Esophagus squamous epithelium (tissue), 5 donors: Measurements from ENCODE around the gene GLMN. TPM values are rescaled to one million over a fixed set of nuclear protein-coding genes. Genes with fewer than 3 reads are reported as not detected.

Source experiments
- DNase-seq: peaks from one replicate; lab custom pipeline; 2025; lab: John Stamatoyannopoulos, UW
- H3K27ac ChIP-seq, 4 donors: fragments of 200-600 bp; sonication (generic); one replicate each; pipeline ENCODE4 v1.5.1; 2016 to 2019; ENCODE audit warnings: mild to moderate bottlenecking in 1 of 4
- H3K27me3 ChIP-seq, 4 donors: fragments of 200-600 bp; sonication (generic); 1 replicate in 3 of 4; 2 replicates in 1 of 4; pipeline versions ENCODE4 v1.5.1 to v1.6.0; 2017 to 2021; ENCODE audit warnings: antibody characterized with exemption in 1 of 4
- H3K36me3 ChIP-seq, 3 donors: fragments of 200-600 bp; sonication (generic); one replicate each; pipeline ENCODE4 v1.5.1; 2016 to 2019
- H3K4me1 ChIP-seq, 3 donors: fragments of 200-600 bp; sonication (generic); one replicate each; pipeline ENCODE4 v1.5.1; 2017 to 2019
- H3K4me3 ChIP-seq, 4 donors: fragments of 200-600 bp; sonication (generic); 1 replicate in 3 of 4; 2 replicates in 1 of 4; pipeline ENCODE4 v1.5.1; 2016 to 2019; ENCODE audit warnings: mild to moderate bottlenecking in 2 of 4, moderate library complexity in 1 of 4
- H3K9me3 ChIP-seq, 3 donors: fragments of 200-600 bp; sonication (generic); one replicate each; pipeline ENCODE4 v1.5.1; 2016 to 2019
- CTCF ChIP-seq, 6 experiments: fragments of 450-650 bp in 4 of 6; fragments of 200-600 bp in 2 of 6; sonication (generic) in 2 of 6; IDR thresholded peaks; one replicate each; pipeline ENCODE4 v1.5.1; 2016 to 2019; ENCODE audit warnings: antibody characterized with exemption in 6 of 6, mild to moderate bottlenecking in 4 of 6, moderate library complexity in 4 of 6
- POLR2A ChIP-seq, 4 donors: fragments of 450-650 bp; IDR thresholded peaks; one replicate each; pipeline ENCODE4 v1.6.1; 2017; ENCODE audit warnings: antibody characterized with exemption in 4 of 4, mild to moderate bottlenecking in 4 of 4, moderate library complexity in 3 of 4
- WGBS, 2 donors: methylation state at CpG; one replicate each; pipeline ENCODE4 v1.1.5; 2018; 5-methylcytosine and 5-hydroxymethylcytosine counted together
- intact Hi-C: fragments of 100-400 bp; cut with DNase I; formaldehyde crosslinking; loops from one replicate; pipeline ENCODE4 v1.15.0; 2022
- total RNA-seq, 4 donors: library from RNA; depleted of rRNA; stranded (reverse); fragments of >200 nt; gene quantifications; one replicate each; pipeline ENCODE4 v1.1.0, GENCODE V29; 2016
- donor health status: DM: yes; HTN: yes; CAD: no.

GLMN gene
- total RNA-seq, 4 donors from 2014 or later, result 3.9 to 12.0 (median 10.4) TPM

GRCh38 chr1:92244376-92244775 lies 54.4 kb downstream of the GLMN start:
- 79 to 100% methylated on average over 1 of the region's 1 CpG for WGBS, 2 donors
- Histone ChIP-seq H3K27ac (no peak overlapping the region), H3K36me3 (peaks cover 0 to 23% (median 0%) of the 10 kb centered on the region in 3 donors), H3K27me3 (no peaks in the 10 kb centered on the region), H3K4me3 (no peak overlapping the region), H3K4me1 (no peaks in the 10 kb centered on the region), H3K9me3 (no peaks in the 10 kb centered on the region)
- intact Hi-C loops, result no loop called here
- no peak for DNase-seq
- TF ChIP-seq POLR2A (IDR thresholded peaks at IDR 0.05) (no peak), CTCF (IDR thresholded peaks at IDR 0.05) (no peak)

GRCh38 chr1:92240034-92240433 lies 58.8 kb downstream of the GLMN start:
- Histone ChIP-seq H3K4me3 (no peak overlapping the region), H3K9me3 (no peaks in the 10 kb centered on the region), H3K27ac (no peak overlapping the region), H3K36me3 (no peaks in the 10 kb centered on the region), H3K4me1 (no peaks in the 10 kb centered on the region), H3K27me3 (peaks cover 0 to 3% (median 0%) of the 10 kb centered on the region in 4 donors)
- WGBS, 2 donors, result 83 to 84% methylated on average over 2 of the region's 2 CpGs
- TF ChIP-seq POLR2A (IDR thresholded peaks at IDR 0.05) (no peak), CTCF (IDR thresholded peaks at IDR 0.05) (no peak)
- intact Hi-C loops, result no loop called here
- no peak for DNase-seq

DNA sequence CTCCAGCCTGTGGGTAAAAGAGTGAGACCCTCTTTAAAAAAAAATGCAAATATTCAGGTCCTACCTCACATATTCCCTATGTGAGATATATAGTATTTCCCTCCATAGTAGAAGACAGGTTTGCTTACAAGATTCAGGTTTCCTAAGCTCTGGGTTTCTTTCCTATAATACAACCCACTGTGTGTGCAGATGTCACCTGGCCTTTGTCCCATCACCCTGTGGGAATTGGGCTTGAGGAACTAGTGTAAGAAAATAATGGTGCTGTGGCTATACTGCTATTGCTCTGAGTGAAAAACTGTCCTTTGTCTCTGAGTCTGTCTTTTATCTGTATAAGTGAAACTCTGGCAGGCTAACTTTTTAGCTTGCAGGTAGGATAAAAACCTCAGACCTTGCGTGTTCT lies 68.1 kb downstream of the GLMN start:
- DNase-seq, result no peak
- no peak overlapping the region for H3K4me3 ChIP-seq
- intact Hi-C loops, result no loop called here
- TF ChIP-seq CTCF (IDR thresholded peaks at IDR 0.05), result no peak
- TF ChIP-seq POLR2A (IDR thresholded peaks at IDR 0.05), result no peak
- no peaks in the 10 kb centered on the region for H3K9me3 ChIP-seq
- no peak overlapping the region for H3K27ac ChIP-seq
- 72 to 86% methylated on average over 1 of the region's 1 CpG for WGBS, 2 donors
- H3K36me3 ChIP-seq, result no peaks in the 10 kb centered on the region
- H3K4me1 ChIP-seq, result no peaks in the 10 kb centered on the region
- H3K27me3 ChIP-seq, result no peaks in the 10 kb centered on the region

- WGBS, 2 donors, result 72 to 86% methylated on average over 3 of the region's 3 CpGs
- no peaks in the 10 kb centered on the region for H3K36me3 ChIP-seq
- H3K4me3 ChIP-seq, result no peak overlapping the region
- H3K27ac ChIP-seq, result no peak overlapping the region
- H3K27me3 ChIP-seq, result no peaks in the 10 kb centered on the region
- H3K9me3 ChIP-seq, result no peaks in the 10 kb centered on the region
- no peak for DNase-seq
- intact Hi-C loops, result no loop called here
- TF ChIP-seq POLR2A (IDR thresholded peaks at IDR 0.05) (no peak), CTCF (IDR thresholded peaks at IDR 0.05) (no peak)
- H3K4me1 ChIP-seq, result no peaks in the 10 kb centered on the region
Observed at GRCh38 chr1:92228401-92228800, 70.4 kb downstream of the GLMN start.

DNA sequence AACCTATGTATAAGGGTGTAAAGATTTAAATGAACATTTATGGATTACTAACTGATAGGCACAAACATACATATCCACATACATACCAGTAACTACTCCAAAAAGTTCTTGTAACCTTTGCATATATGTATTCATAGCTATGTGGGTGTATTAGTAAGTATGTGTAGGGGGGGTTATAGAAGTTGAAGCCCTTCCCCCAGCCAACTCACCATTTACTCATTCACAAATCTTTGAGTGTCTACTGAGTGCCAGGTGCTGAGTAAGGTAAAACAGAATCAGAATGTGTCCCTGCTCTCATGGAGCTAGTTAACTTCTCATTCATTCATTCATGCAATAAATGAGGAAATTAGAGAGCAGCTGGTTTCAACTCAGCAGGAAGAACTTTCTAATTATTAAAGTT lies 79.8 kb downstream of the GLMN start:
- Histone ChIP-seq H3K4me3 (no peak overlapping the region), H3K9me3 (no peaks in the 10 kb centered on the region), H3K27me3 (no peaks in the 10 kb centered on the region), H3K4me1 (no peaks in the 10 kb centered on the region), H3K36me3 (no peaks in the 10 kb centered on the region), H3K27ac (no peak overlapping the region)
- no peak for DNase-seq
- intact Hi-C loops, result no loop called here
- TF ChIP-seq POLR2A (IDR thresholded peaks at IDR 0.05) (no peak), CTCF (IDR thresholded peaks at IDR 0.05) (no peak)
